Thyroid gland (tissue), 4 donors: ENCODE data around the gene GFRAL.

Experiments
- POLR2A ChIP-seq, 2 donors: fragments of 450-650 bp; IDR thresholded peaks; one replicate each; pipeline ENCODE4 v1.6.1; 2017; ENCODE audit warnings: antibody characterized with exemption in 2 of 2, mild to moderate bottlenecking in 2 of 2, moderate library complexity in 1 of 2
- TF ChIP-seq, protein P1 (sequence below), 6 experiments: fragments of 200-600 bp in 3 of 6; fragments of 450-650 bp in 3 of 6; sonication (generic) in 3 of 6; IDR thresholded peaks; one replicate each; pipeline ENCODE4 v1.5.1; 2016 to 2019; ENCODE audit warnings: antibody characterized with exemption in 6 of 6, mild to moderate bottlenecking in 2 of 6, inconsistent platforms in 1 of 6, moderate library complexity in 1 of 6

DNA sequence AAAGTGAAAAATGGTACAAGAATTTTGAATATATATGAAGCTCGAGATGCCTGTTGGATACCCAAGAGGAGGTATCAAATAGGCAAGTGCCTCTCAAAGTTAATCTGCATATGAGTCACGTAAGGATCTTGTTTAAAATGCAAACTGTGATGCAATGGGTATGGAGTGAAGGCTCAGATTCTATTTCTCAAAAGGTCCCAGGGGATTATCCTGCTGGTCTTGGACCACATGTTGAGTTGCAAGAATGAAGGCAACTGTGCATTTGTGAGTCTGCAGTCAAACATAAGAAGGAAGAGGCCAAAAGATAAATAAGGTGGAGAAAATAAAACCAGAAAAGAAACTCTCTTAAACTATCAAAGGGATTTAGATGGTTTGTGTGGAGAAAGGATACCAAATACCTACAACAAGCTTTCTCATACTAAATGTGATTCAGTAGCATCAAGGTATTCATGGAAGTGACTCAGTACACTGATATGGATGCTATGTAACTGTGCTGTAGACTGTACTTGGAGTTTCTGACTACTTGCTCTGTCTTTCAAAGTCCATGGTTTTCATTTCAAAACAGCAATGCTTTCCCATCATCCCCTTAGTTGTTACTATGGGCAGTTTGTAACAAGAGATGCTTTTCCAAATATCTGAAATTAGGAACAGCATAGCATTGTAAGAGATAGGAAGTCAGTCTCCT is 106.3 kb downstream of the GFRAL start:
- TF ChIP-seq, protein P1, sequence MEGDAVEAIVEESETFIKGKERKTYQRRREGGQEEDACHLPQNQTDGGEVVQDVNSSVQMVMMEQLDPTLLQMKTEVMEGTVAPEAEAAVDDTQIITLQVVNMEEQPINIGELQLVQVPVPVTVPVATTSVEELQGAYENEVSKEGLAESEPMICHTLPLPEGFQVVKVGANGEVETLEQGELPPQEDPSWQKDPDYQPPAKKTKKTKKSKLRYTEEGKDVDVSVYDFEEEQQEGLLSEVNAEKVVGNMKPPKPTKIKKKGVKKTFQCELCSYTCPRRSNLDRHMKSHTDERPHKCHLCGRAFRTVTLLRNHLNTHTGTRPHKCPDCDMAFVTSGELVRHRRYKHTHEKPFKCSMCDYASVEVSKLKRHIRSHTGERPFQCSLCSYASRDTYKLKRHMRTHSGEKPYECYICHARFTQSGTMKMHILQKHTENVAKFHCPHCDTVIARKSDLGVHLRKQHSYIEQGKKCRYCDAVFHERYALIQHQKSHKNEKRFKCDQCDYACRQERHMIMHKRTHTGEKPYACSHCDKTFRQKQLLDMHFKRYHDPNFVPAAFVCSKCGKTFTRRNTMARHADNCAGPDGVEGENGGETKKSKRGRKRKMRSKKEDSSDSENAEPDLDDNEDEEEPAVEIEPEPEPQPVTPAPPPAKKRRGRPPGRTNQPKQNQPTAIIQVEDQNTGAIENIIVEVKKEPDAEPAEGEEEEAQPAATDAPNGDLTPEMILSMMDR (IDR thresholded peaks at IDR 0.05) = no peak
- no peak for TF ChIP-seq POLR2A (IDR thresholded peaks at IDR 0.05)
